WTC11 (cell line): ENCODE data around the gene SYT17.

Source experiments
- ESRRA ChIP-seq: sonication (generic); formaldehyde crosslinking; IDR thresholded peaks from 2 replicates; pipeline ENCODE4 v1.8.1; 2022; ENCODE audit warnings: mild to moderate bottlenecking, missing genetic modification reagents, borderline replicate concordance
- FOXJ3 ChIP-seq: sonication (generic); formaldehyde crosslinking; IDR thresholded peaks from 2 replicates; pipeline ENCODE4 v1.9.0; 2021; ENCODE audit warnings: missing genetic modification reagents, mild to moderate bottlenecking, borderline replicate concordance
- NR2C2 ChIP-seq: sonication (generic); formaldehyde crosslinking; IDR thresholded peaks from 2 replicates; pipeline ENCODE4 v1.8.0; 2022; ENCODE audit warnings: mild to moderate bottlenecking, missing genetic modification reagents
- RORB ChIP-seq: fragments of 250-450 bp; sonication (Bioruptor Pico); IDR thresholded peaks from 2 replicates; pipeline ENCODE4 v1.9.0; 2021; ENCODE audit warnings: mild to moderate bottlenecking
- SP1 ChIP-seq: sonication (generic); formaldehyde crosslinking; conservative IDR thresholded peaks from 2 replicates; pipeline ENCODE4 v1.8.1; 2022; ENCODE audit warnings: missing genetic modification reagents
- TP53 ChIP-seq: sonication (generic); formaldehyde crosslinking; IDR thresholded peaks from 2 replicates; pipeline ENCODE4 v1.8.1; 2023; ENCODE audit warnings: mild to moderate bottlenecking, missing genetic modification reagents
- ZNF121 ChIP-seq: sonication (generic); formaldehyde crosslinking; IDR thresholded peaks from 2 replicates; pipeline ENCODE4 v1.8.0; 2023; ENCODE audit warnings: missing genetic modification reagents
- TF ChIP-seq, protein P1 (sequence below): sonication (generic); formaldehyde crosslinking; IDR thresholded peaks from 2 replicates; pipeline ENCODE4 v1.8.0; 2022; ENCODE audit warnings: mild to moderate bottlenecking, missing genetic modification reagents
- TF ChIP-seq, protein P2 (sequence below): fragments of 200-600 bp; IDR thresholded peaks from 2 replicates; pipeline ENCODE4 v1.8.0; 2022; ENCODE audit warnings: antibody characterized with exemption
- TF ChIP-seq, protein P3 (sequence below): sonication (generic); formaldehyde crosslinking; conservative IDR thresholded peaks from 2 replicates; pipeline ENCODE4 v1.8.1; 2022; ENCODE audit warnings: mild to moderate bottlenecking, missing genetic modification reagents
- TF ChIP-seq, protein P4 (sequence below): sonication (generic); formaldehyde crosslinking; IDR thresholded peaks from 2 replicates; pipeline ENCODE4 v1.8.1; 2022; ENCODE audit warnings: low read depth, missing genetic modification reagents, borderline replicate concordance

DNA sequence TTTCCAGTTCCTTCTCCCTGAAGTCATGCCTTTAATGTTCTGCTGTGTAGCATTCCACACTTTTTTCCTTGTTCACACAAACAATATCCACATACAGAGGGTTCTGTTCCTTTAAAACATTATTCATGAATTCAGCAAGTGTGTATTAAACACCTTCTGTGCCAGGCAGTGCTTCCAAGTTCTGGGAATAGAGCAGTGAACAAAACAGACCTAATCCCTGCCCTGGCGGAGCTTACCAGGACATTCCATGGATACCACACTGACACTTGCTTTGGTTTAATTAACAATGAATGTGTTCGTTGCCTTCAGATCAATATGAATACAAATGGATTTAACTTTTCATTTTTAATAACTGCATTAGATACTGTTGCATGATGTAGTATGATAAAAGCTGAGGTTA lies 59.6 kb downstream of the SYT17 start:
- TF ChIP-seq TP53 (CRISPR knock-in tag) (no peak), ZNF121 (CRISPR knock-in tag) (no peak), FOXJ3 (no peak), RORB (no peak), NR2C2 (no peak), ESRRA (no peak), SP1 (CRISPR knock-in tag) (no peak)
- TF ChIP-seq, protein P1, sequence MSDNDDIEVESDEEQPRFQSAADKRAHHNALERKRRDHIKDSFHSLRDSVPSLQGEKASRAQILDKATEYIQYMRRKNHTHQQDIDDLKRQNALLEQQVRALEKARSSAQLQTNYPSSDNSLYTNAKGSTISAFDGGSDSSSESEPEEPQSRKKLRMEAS (CRISPR knock-in tag), result no peak
- TF ChIP-seq, protein P2, sequence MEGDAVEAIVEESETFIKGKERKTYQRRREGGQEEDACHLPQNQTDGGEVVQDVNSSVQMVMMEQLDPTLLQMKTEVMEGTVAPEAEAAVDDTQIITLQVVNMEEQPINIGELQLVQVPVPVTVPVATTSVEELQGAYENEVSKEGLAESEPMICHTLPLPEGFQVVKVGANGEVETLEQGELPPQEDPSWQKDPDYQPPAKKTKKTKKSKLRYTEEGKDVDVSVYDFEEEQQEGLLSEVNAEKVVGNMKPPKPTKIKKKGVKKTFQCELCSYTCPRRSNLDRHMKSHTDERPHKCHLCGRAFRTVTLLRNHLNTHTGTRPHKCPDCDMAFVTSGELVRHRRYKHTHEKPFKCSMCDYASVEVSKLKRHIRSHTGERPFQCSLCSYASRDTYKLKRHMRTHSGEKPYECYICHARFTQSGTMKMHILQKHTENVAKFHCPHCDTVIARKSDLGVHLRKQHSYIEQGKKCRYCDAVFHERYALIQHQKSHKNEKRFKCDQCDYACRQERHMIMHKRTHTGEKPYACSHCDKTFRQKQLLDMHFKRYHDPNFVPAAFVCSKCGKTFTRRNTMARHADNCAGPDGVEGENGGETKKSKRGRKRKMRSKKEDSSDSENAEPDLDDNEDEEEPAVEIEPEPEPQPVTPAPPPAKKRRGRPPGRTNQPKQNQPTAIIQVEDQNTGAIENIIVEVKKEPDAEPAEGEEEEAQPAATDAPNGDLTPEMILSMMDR, result no peak
- TF ChIP-seq, protein P3, sequence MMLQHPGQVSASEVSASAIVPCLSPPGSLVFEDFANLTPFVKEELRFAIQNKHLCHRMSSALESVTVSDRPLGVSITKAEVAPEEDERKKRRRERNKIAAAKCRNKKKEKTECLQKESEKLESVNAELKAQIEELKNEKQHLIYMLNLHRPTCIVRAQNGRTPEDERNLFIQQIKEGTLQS (CRISPR knock-in tag), result no peak
- TF ChIP-seq, protein P4, sequence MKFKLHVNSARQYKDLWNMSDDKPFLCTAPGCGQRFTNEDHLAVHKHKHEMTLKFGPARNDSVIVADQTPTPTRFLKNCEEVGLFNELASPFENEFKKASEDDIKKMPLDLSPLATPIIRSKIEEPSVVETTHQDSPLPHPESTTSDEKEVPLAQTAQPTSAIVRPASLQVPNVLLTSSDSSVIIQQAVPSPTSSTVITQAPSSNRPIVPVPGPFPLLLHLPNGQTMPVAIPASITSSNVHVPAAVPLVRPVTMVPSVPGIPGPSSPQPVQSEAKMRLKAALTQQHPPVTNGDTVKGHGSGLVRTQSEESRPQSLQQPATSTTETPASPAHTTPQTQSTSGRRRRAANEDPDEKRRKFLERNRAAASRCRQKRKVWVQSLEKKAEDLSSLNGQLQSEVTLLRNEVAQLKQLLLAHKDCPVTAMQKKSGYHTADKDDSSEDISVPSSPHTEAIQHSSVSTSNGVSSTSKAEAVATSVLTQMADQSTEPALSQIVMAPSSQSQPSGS, result no peak
